HG02623 (cell line): ENCODE measurements around the gene FNBP1L.

Source experiments
- ATAC-seq: cut with Tn5 transposase; IDR thresholded peaks from one replicate; pipeline ENCODE4 v1.9.1; 2021; ENCODE audit warnings: moderate library complexity; ENCODE audit not compliant: unreplicated experiment

The FNBP1L gene

DNA sequence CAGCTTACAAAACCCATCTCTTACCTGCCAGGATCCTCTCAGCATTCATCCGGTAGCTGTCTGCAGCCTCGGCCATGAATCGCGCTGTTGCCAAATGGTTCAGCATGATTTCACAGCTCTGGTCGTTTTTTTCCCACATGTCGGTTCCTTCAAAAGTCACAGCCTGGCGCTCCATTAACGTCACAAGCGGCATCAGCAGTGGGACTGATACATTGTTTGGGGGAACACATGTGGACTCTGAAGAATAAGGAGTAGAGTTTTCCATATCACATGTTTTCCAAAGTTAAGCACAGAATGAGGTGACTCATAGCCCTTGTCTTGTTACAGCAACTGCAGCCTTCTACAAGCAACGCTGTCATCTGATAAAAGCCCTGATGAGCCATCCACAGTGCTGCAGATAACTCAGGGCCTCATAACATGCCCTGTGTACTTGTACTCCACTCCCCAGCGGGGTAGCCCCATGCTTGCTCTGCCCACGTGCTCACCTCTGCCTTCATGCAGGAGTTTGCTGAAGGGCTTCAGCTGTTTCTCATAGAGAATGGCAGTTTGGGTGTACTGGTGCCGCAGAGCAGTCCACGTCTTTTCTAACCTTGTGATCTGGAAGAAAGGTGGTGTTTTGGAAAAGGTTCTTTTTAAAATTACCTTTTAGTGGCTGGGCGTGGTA is 119.5 kb downstream of the FNBP1L start:
- ATAC-seq, result no peak

GRCh38 chr1:93569489-93569888 is 121.6 kb downstream of the FNBP1L start:
- ATAC-seq, result no peak

- no peak for ATAC-seq
These were observed 123.8 kb downstream of the FNBP1L start for GRCh38 chr1:93571623-93572310.

- no peak for ATAC-seq
These were observed 126.1 kb downstream of the FNBP1L start for GRCh38 chr1:93573940-93574469.

DNA sequence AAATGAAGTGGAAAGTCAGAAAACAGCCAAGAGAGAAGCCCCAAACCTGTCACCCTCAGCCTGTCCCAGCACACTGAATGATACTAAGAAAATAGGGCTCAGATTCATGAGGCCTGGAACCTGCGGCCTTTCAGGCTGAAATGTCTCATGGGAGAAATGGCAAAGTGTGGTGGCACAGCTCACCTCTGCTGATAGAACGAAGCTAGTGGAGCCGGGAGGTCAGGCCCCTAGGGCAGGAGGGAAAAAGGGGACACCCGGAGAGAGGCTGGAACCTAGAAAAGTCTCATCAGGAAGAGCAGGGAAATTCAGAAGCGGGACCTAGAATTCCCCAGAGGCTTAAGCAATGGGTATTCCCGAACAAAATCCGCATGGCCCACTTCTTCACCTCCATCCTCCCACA is 126.6 kb downstream of the FNBP1L start:
- no peak for ATAC-seq

- ATAC-seq, result no peak
These were observed 127.1 kb downstream of the FNBP1L start for GRCh38 chr1:93574991-93575390.

GRCh38 chr1:93575621-93576284 is 127.8 kb downstream of the FNBP1L start:
- ATAC-seq, result no peak

- no peak for ATAC-seq
These were observed 128.4 kb downstream of the FNBP1L start for GRCh38 chr1:93576346-93576745.

GRCh38 chr1:93576746-93577145 is 128.8 kb downstream of the FNBP1L start:
- ATAC-seq, result no peak

- no peak for ATAC-seq
These were observed 129.9 kb downstream of the FNBP1L start for GRCh38 chr1:93577536-93578432.

GRCh38 chr1:93578433-93578830 is 130.5 kb downstream of the FNBP1L start:
- no peak for ATAC-seq

GRCh38 chr1:93578911-93579825 is 131.2 kb downstream of the FNBP1L start:
- ATAC-seq, result no peak

- no peak for ATAC-seq
These were observed 132.0 kb downstream of the FNBP1L start for GRCh38 chr1:93579891-93580290.

- ATAC-seq, result no peak
These were observed 134.3 kb downstream of the FNBP1L start for GRCh38 chr1:93581917-93582850.

- no peak for ATAC-seq
These were observed 136.5 kb downstream of the FNBP1L start for GRCh38 chr1:93584261-93585003.

DNA sequence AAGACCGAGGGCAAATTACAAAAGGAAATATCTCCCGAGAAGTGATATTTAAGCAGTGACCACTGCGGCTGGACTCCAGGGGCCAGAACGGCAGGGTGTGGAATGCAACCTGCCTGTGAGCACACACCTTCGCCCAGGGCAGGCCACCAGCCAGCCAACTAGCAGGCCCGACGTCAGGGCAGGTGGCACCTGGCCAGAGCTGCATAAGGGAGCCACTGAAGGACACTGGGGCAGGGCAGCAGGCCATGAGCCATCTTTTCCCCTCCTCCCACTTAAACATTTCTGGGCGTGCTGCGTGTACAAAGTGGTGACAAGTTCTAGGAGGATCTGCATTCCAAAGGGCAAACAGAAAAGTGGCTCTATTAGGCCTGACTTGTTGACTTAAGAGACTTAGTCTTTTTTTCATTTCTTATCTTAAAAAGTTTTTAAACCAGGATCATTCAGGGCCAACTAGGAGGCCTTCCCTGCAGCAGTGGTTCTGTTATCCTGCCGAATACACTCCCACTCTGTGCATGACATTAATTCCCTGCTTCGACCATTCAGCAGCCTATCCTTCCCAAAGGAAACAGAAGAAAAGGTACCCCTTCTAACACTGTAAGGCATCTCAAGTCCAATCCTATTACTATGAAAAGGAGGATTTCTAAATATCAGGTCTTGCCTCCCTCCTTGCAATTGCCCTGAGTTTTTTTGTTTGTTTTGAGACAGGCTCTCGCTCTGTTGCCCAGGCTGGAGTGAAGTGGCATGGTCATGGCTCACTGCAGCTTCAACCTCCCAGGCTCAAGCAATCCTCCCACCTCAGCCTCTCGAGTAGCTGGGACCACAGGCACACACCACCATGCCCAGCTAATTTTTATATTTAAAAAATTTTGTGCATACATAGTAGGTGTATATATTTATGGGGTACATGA is 137.4 kb downstream of the FNBP1L start:
- ATAC-seq, result no peak

DNA sequence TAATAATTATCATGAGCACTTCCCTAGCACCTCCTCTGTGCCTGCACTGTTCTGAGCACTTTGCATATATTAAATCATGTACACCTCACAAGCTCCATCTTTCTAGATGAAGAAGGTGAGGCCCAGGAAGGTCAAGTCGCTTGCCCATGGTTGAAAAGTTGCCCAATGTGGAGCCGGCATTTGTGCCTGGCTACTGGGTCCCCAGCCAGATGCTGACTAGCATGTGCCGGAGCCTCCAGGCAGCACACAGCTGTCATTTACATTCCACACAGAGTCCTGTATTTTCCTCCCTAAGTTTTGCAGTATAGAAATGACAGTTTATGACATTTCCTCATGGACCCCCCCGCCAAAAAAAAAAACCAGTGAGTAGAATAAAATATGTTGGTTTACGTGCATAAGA is 139.4 kb downstream of the FNBP1L start:
- ATAC-seq, result no peak
